GM21423 (cell line): ENCODE measurements around the gene MUC5AC.
"Not testable (repeated sequence)": the region's sequence is repeated elsewhere in the genome, so short reads cannot be mapped to it uniquely, and the experiment has no call there.

Experiments
- ATAC-seq: cut with Tn5 transposase; IDR thresholded peaks from one replicate; pipeline ENCODE4 v1.9.1; 2021; ENCODE audit warnings: mild to moderate bottlenecking, moderate library complexity; ENCODE audit not compliant: unreplicated experiment

Gene MUC5AC

GRCh38 chr11:1205121-1205986 is 47.6 kb downstream of the MUC5AC start:
- ATAC-seq = no peak

GRCh38 chr11:1205987-1206331 is 48.2 kb downstream of the MUC5AC start:
- ATAC-seq = no peak

- no peak for ATAC-seq
These were observed 48.9 kb downstream of the MUC5AC start for GRCh38 chr11:1206391-1207271.

GRCh38 chr11:1207401-1208143 is 49.8 kb downstream of the MUC5AC start:
- ATAC-seq = no peak

GRCh38 chr11:1208144-1208393 is 50.3 kb downstream of the MUC5AC start:
- no peak for ATAC-seq

- no peak for ATAC-seq
These were observed 50.9 kb downstream of the MUC5AC start for GRCh38 chr11:1208394-1209261.

GRCh38 chr11:1209371-1210057 is 51.8 kb downstream of the MUC5AC start:
- ATAC-seq = no peak

- ATAC-seq = no peak
These were observed 54.1 kb downstream of the MUC5AC start for GRCh38 chr11:1211838-1212237.

- not testable (repeated sequence) for ATAC-seq
These were observed 58.1 kb downstream of the MUC5AC start for GRCh38 chr11:1215826-1216225.

GRCh38 chr11:1217151-1217550 is 59.4 kb downstream of the MUC5AC start:
- no peak for ATAC-seq

- ATAC-seq = no peak
These were observed 60.6 kb downstream of the MUC5AC start for GRCh38 chr11:1218256-1218787.

GRCh38 chr11:1218788-1219445 is 61.2 kb downstream of the MUC5AC start:
- no peak for ATAC-seq

- ATAC-seq = no peak
These were observed 61.7 kb downstream of the MUC5AC start for GRCh38 chr11:1219446-1219833.

- no peak for ATAC-seq
These were observed 62.4 kb downstream of the MUC5AC start for GRCh38 chr11:1219834-1220815.

GRCh38 chr11:1220941-1221721 is 63.4 kb downstream of the MUC5AC start:
- no peak for ATAC-seq

GRCh38 chr11:1221848-1222311 is 64.1 kb downstream of the MUC5AC start:
- no peak for ATAC-seq
